ENCODE measurements around the gene SMTNL2.

DNA sequence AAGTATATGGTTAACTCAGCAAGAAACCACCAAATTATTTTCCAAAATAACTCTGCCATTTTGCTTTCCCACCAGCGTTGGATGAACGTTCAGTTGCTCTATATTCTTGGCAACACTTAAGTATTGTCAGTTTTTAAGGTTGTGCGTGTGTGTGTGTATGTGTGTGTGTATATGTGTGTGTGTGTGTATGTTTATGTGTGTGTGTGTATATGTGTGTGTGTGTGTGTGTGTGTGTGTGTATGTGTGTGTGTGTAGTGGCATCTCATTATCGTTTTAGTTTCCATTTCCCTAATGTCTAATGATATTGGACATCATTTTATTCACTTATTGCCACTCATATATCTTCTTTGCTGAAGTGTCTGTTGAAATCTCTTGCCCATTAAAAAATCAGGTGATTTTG lies 11.2 kb upstream of the SMTNL2 start:
- TF ChIP-seq, protein P1, sequence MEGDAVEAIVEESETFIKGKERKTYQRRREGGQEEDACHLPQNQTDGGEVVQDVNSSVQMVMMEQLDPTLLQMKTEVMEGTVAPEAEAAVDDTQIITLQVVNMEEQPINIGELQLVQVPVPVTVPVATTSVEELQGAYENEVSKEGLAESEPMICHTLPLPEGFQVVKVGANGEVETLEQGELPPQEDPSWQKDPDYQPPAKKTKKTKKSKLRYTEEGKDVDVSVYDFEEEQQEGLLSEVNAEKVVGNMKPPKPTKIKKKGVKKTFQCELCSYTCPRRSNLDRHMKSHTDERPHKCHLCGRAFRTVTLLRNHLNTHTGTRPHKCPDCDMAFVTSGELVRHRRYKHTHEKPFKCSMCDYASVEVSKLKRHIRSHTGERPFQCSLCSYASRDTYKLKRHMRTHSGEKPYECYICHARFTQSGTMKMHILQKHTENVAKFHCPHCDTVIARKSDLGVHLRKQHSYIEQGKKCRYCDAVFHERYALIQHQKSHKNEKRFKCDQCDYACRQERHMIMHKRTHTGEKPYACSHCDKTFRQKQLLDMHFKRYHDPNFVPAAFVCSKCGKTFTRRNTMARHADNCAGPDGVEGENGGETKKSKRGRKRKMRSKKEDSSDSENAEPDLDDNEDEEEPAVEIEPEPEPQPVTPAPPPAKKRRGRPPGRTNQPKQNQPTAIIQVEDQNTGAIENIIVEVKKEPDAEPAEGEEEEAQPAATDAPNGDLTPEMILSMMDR (conservative IDR thresholded peaks at IDR 0.05; ENCODE audit: low read depth, low read length) = no peak
- TF ChIP-seq EZH2 (IDR thresholded peaks at IDR 0.05; ENCODE audit: borderline replicate concordance, low read depth, low read length, poor library complexity, severe bottlenecking) = no peak
